COLO668 (cell line): Measurements from ENCODE around the gene JCHAIN.
A peak's percentile ranks its signal among the peaks of the same experiment; 100 is the strongest.
"Not testable (repeated sequence)": the region's sequence is repeated elsewhere in the genome, so short reads cannot be mapped to it uniquely, and the experiment has no call there.

Source experiments
- DNase-seq: peaks from one replicate; lab custom pipeline; 2025; ENCODE audit not compliant: unreplicated experiment; lab: John Stamatoyannopoulos, UW

The JCHAIN gene

DNA sequence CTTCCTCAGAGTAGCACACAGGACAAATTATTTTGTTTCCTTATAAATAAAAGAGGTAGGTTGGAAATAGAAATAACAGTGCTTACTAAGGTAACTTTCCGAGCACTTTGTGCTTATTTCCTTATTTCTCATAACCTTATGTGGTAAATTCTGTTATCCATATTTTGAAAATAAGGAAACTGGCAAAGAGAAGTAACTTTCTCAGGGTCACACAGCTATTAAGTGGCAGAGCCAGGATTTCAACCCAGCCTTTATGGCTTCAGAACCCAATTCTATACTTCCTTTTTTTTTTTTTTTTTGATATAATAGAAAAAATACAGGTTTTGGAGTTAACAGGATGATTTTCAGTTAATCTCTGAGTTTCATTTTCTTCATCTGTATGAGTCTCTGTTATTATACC lies 25.4 kb upstream of the JCHAIN start:
- DNase-seq, result no peak

GRCh38 chr4:70688795-70689231 lies 22.5 kb upstream of the JCHAIN start:
- DNase-seq, result no peak

GRCh38 chr4:70687821-70688794 lies 21.8 kb upstream of the JCHAIN start, which contains the start of gene UTP3:
UTP3 (plus strand) TSS chr4:70688532; CDS start chr4:70688678, 146 bp downstream.
- DNase-seq, result peak; percentile 97

GRCh38 chr4:70687392-70687791 lies 21.1 kb upstream of the JCHAIN start:
- DNase-seq, result no peak

GRCh38 chr4:70682142-70682541 lies 15.8 kb upstream of the JCHAIN start:
- not testable (repeated sequence) for DNase-seq

GRCh38 chr4:70681704-70682103 lies 15.4 kb upstream of the JCHAIN start:
- DNase-seq, result no peak

- DNase-seq, result no peak
These were observed 14.6 kb upstream of the JCHAIN start for GRCh38 chr4:70680934-70681333.

DNA sequence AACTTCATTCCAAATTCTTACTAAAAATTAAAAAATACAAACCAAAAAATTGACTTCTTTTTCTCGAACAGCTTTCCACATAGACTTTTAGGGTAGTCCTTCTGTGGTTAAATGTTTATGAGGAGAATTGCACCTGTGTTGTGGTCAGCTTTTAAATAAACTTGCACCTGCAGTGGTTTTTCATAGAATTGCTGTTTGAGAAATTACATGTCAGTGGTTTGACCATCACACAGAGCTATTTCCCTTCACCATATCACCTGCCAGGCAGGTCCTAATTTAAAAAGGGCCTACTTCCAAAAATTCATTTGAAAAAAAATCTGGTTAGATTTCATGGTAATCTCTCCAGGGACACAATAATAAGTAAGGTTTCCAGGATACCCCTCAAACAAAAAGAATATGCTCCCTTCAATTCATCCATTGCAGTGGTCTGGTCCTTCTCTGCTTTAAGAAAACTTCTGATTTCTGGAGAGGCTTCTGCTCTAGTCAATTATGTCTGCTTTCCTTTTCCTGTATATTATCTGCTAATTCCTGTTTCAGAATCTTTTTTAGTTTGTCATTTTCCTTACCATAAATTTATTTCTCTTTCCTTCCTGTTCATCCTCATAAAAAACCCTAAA lies 12.2 kb upstream of the JCHAIN start:
- DNase-seq, result no peak

DNA sequence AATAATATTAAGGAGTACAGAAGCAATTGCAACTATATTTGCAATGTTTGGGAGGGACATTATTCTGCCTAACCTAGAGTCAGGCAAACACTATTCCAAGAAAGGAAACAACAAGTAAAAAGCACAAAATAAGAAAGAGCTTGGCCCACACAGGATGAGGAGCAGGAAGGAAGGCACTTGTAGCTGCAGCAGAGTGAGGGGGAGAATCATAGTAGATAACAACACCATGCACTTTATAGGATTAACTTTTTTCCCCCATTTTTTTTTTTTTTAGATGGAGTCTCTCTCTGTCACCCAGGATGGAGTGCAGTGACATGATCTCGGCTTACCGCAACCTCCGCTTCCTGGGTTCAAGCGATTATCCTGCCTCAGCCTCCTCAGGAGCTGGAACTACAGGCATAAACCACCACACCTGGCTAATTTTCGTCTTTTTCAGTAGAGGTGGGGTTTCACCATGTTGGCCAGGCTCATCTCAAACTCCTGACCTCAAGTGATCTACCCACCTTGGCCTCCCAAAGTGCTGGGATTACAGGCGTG lies 10.3 kb upstream of the JCHAIN start:
- no peak for DNase-seq

- no peak for DNase-seq
These were observed 8.4 kb upstream of the JCHAIN start for GRCh38 chr4:70674731-70675130.

- no peak for DNase-seq
These were observed 7.9 kb upstream of the JCHAIN start for GRCh38 chr4:70674191-70674590.

DNA sequence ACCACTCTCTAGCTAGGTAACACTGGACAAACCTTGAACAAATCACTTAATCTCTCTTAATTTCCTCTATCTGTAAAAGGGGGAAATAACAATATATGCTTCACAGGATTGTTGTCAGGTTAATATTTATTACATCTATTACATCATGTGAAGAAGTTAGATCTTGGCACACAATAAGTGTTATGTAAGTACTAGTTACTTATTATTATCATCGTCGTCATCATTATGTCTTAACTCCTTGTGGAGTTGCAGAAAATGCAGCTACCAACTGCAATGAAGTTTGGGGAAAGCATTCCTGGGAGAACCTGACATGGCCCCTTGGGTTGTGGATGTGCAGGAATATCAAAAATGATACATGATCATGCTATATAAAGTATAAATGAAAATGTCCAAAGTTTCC lies 4.8 kb upstream of the JCHAIN start:
- DNase-seq, result no peak

GRCh38 chr4:70670332-70671014 lies 4.2 kb upstream of the JCHAIN start:
- DNase-seq, result no peak

DNA sequence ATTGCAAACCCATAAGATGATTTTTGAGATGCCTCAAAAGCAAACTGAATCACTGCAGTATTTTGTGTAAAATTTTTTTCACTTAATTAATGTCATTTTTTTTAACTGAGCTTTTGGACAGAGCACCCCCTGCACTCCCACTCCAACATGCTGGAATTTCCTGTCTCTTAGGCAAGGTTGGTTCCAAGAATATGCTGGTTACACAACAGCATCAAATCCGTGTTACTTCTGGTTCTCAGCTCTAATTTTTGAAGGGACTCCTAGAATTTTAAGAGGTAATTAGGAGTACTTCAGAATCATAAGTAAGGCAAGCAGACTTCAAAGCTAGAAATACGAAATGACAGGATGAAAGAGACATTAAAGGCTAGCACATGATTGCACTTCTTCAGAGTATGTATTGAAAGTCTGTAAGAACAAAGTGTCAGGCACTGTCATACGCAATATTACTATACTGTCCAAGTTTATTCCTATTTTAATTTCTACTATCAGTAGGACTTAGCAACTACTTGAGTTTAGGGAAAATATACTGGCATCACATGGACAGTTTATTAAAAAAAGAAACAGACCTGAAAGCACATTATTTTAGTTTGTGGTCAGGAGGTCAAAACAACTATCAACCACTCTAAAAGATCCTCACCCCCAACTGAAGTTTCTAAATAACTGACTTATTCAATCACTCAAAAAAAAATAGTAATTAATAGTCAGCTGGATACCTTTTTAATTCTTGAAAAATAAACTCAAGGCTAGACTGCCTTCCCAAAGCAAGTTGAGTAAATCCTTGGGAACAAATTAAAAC lies 1.6 kb upstream of the JCHAIN start:
- DNase-seq, result no peak

- not testable (repeated sequence) for DNase-seq
These were observed 4.9 kb downstream of the JCHAIN start for GRCh38 chr4:70661309-70661922.

GRCh38 chr4:70660106-70660505 lies 6.2 kb downstream of the JCHAIN start:
- no peak for DNase-seq

DNA sequence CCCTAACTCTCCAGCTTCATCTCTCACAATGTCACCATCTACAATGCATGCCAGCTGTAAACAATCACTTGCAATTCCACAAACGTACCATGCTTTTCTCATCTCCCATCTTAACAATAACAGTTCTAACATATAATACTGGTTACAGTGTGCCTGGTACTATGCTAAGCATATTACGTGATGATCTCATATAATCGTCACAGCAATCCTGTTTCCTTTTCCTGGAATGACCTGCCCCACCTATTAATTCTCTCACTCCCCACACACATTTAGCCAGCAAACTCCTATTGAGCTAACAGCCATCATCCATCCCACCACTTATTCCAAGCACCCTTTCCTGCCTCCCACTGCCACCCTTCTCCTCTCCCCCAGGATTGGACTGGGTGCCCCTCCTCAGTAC lies 7.9 kb downstream of the JCHAIN start:
- no peak for DNase-seq

DNA sequence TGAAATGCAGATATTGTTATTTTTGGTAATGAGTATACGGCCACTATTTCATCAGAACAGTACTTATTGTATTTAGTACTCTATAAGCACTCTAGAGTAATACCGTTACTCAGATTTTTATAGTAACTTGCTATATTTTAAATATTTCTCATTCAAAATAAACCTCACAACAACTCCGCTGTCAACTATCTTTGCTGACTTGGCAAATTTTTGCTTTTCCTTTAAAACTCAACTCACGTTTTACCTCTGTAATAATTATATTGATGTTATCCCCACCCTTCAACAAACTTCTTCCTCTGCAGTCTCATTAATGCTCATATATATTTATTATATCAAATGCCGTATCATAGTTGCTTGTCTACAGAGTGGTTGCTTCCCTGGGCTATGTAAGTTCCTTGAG lies 9.0 kb downstream of the JCHAIN start:
- no peak for DNase-seq

DNA sequence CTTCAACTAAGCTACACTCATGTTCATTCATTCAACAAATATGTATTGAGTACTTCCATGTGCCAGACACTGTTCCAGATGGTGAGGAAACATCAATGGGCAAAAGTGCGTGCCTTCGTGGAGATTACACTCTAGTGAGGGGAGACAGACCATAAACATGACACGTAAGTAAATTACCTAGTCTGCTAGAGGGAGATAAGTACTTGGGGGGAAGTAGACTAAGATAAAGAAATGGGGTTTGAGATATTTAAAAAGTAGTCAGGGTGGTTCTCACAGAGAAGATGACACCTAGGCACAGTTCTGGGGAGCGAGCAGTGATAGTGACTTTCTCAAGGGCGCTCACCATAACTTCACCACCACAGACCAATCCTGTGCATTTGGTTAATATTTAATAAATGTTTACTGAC lies 11.7 kb downstream of the JCHAIN start:
- no peak for DNase-seq

DNA sequence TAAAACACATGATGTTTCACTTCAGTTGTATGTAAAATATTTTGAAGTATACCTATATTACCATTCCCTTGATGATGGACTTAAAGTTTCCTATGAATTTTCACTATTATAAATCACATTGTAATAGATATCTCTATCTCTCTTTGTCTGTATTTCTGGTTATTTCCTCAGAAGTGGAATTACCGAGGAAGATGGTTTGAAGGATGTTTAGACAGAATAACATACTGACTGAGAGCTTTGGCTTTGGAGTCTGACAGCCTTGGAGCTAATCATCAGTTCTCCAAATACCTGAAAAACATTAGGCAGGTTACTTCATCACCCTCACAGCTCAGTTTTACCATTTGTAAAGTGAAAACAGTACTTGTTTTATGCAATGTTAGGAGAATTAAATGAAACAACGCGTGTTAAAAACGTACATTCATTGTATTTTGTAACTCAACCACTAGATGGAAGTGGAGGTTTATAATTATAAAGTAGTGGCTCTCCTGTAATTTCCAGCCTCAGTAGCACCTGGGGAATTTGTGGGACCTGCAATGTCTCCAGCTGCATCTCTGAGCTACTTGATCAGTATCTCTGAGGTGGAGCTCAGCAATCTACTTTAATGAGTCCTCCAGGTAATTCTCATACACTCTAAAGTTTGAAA lies 14.3 kb downstream of the JCHAIN start:
- DNase-seq, result no peak
